MCF 10A (cell line): ENCODE data around the gene JAKMIP2. TPM values are rescaled to one million over a fixed set of nuclear protein-coding genes. Genes with fewer than 3 reads are reported as not detected.

ENCODE experiments used
- BruUV-seq: library from RNA; stranded (reverse); fragments of 400-500 nt; replicated peaks from 2 replicates; lab custom pipeline; 2021; lab: Mats Ljungman, UMichigan
- CTCF ChIA-PET: fragments of 300-600 bp; sonication (Branson Sonifier 250); formaldehyde crosslinking; extraction: SDS; loops from one replicate; lab custom pipeline; 2021; ENCODE audit warnings: antibody characterized with exemption, inconsistent platforms; lab: Yijun Ruan, JAX
- POLR2A ChIA-PET: fragments of 300-600, 350-650 bp; sonication (Branson Sonifier 250); formaldehyde crosslinking; extraction: SDS; loops from one replicate; lab custom pipeline; 2020; ENCODE audit warnings: antibody characterized with exemption, inconsistent platforms; lab: Yijun Ruan, JAX
- DNase-seq: peaks from one replicate; pipeline ENCODE4 v3.0.0-alpha.2; 2018; ENCODE audit not compliant: unreplicated experiment
- H3K27ac Mint-ChIP-seq: one replicate; pipeline ENCODE4 v1.8.0; 2022; ENCODE audit warnings: mild to moderate bottlenecking, low read depth, mixed read lengths; ENCODE audit not compliant: unreplicated experiment
- H3K27me3 Mint-ChIP-seq: one replicate; pipeline ENCODE4 v1.8.0; 2022; ENCODE audit warnings: mixed read lengths; ENCODE audit not compliant: insufficient read depth, unreplicated experiment
- H3K36me3 Mint-ChIP-seq: one replicate; pipeline ENCODE4 v1.8.0; 2022; ENCODE audit warnings: mild to moderate bottlenecking, moderate library complexity, mixed read lengths; ENCODE audit not compliant: insufficient read depth, unreplicated experiment
- H3K4me1 Mint-ChIP-seq: one replicate; pipeline ENCODE4 v1.8.0; 2022; ENCODE audit warnings: mixed read lengths; ENCODE audit not compliant: insufficient read depth, unreplicated experiment
- H3K4me3 Mint-ChIP-seq: one replicate; pipeline ENCODE4 v1.8.0; 2022; ENCODE audit warnings: mild to moderate bottlenecking, moderate library complexity, mixed read lengths; ENCODE audit not compliant: unreplicated experiment
- H3K9me3 Mint-ChIP-seq: one replicate; pipeline ENCODE4 v1.8.0; 2022; ENCODE audit warnings: mixed read lengths; ENCODE audit not compliant: unreplicated experiment
- CTCF ChIP-seq: fragments of 200-600 bp; IDR thresholded peaks from one replicate; pipeline ENCODE4 v1.8.0; 2022; ENCODE audit warnings: antibody characterized with exemption, mild to moderate bottlenecking; ENCODE audit not compliant: unreplicated experiment
- intact Hi-C: fragments of 100-400 bp; cut with micrococcal nuclease; formaldehyde crosslinking; loops from 2 replicates; pipeline ENCODE4 v1.14.1; 2022
- total RNA-seq: library from RNA; stranded (reverse); gene quantifications from 2 replicates; pipeline ENCODE4 v1.2.3, GENCODE V29; 2022

Gene JAKMIP2
- total RNA-seq, 1 experiment from 2014 or later, result not detected

DNA sequence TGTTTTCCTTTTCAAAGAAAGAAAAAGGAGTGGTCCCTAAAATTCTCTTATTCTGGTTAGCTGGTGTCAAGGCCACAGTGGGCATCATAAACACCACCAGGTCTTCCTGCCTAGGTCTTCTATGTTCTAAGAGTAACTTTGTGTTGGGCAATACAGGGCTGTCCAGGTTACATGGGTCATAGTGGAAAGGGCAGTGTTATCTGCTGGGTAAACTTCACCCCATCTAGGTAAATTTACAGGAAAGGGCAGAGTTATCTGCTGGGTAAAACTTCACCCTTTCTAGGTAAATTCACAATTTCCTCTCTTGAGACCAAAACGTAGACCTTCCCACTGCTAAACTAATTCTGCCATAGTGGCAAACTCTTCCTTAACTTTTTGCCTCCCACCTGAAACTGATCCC is 18.9 kb upstream of the JAKMIP2 start:
- no TSS peak for BruUV-seq
- intact Hi-C loops, result no loop called here
- Mint-ChIP-seq H3K36me3 (no peaks in the 10 kb centered on the region), H3K27ac (no peak overlapping the region), H3K4me1 (peaks cover 12% of the 10 kb centered on the region), H3K9me3 (no peaks in the 10 kb centered on the region), H3K27me3 (peaks cover 38% of the 10 kb centered on the region), H3K4me3 (no peak overlapping the region)
- no peak for DNase-seq
- POLR2A ChIA-PET, result interaction anchor here (0.6 kb wide), 1 partner anchor 46 kb away, joined by 3 read pairs; no protein-coding TSS in a partner anchor
- CTCF ChIA-PET, result interaction anchor here (0.7 to 1.7 kb wide), 2 partner anchors 21 to 22 kb away, joined by 3 to 6 read pairs; no protein-coding TSS in a partner anchor
- no peak for TF ChIP-seq CTCF

GRCh38 chr5:147800491-147800890 is 18.0 kb upstream of the JAKMIP2 start:
- Mint-ChIP-seq H3K27ac (no peak overlapping the region), H3K4me1 (peaks cover 12% of the 10 kb centered on the region), H3K4me3 (no peak overlapping the region), H3K36me3 (no peaks in the 10 kb centered on the region), H3K9me3 (no peaks in the 10 kb centered on the region), H3K27me3 (peaks cover 38% of the 10 kb centered on the region)
- no peak for DNase-seq
- intact Hi-C loops, result no loop called here
- POLR2A ChIA-PET, result no interaction called here
- BruUV-seq, result no TSS peak
- no peak for TF ChIP-seq CTCF
- CTCF ChIA-PET, result no interaction called here

DNA sequence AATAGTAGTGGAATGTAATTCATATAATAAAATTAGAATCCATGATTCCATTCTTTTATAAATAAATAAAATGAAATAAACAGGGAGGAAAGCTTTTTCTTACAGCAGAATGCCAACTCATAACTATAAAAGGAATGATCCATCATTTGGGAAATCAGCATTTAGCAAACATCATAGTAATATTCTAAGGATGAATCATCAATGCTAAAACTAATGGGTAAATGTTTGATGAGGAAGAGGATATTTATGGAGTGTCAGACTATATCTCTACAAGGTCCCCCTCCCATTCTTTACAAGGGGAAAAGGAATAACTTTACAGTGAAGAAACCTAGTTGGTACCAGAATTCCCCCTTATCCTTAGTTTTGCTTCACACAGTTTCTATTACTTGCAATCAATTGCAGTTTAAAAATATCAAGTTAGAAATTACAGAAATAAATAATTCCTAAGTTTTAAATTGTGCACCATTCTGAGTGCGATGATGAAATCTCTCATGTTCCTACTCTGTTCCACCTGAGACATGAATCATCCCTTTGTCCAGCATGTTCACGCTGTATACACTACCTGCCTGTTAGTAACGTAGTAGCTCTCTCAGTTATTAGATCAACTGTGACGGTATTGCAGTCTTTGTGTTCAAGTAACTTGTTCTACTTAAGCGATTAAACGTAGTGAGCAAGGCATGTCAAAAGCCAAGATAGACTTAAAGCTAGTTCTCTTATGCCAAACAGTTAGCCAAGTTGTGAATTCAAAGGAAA is 14.2 kb upstream of the JAKMIP2 start:
- Mint-ChIP-seq H3K9me3 (no peaks in the 10 kb centered on the region), H3K4me3 (peak overlapping the region; percentile 46), H3K4me1 (peaks cover 6% of the 10 kb centered on the region), H3K36me3 (no peaks in the 10 kb centered on the region), H3K27me3 (peaks cover 23% of the 10 kb centered on the region), H3K27ac (no peak overlapping the region)
- peak; percentile 65 for DNase-seq
- no TSS peak for BruUV-seq
- intact Hi-C loops, result no loop called here
- TF ChIP-seq CTCF, result no peak
- POLR2A ChIA-PET, result interaction anchor here (0.5 to 0.6 kb wide), 3 partner anchors 25 to 142 kb away, joined by 3 read pairs; no protein-coding TSS in a partner anchor
- CTCF ChIA-PET, result interaction anchor here (0.6 to 1.4 kb wide), 7 partner anchors 9 to 944 kb away, joined by 3 to 6 read pairs (median 3); no protein-coding TSS in a partner anchor

DNA sequence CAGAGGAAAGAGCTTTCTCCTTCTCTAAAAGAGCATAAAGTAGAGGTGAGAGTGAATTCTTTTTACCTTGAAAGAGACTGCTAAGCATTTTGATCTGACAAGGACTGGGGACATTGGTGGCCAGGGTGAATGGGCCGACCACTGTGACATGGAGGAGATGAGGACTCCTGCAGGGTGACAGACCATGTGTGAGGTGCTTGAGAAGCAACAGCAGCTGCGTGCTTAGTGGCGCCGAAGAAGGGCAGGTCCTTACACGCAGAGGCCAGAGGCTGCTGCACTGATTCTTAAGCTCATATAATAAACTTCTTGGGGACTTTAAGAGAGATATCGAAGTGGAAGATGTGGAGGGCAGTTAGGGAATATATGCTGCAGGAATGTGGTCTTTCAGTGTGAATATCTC is 8.7 kb upstream of the JAKMIP2 start:
- Mint-ChIP-seq H3K4me1 (no peaks in the 10 kb centered on the region), H3K36me3 (no peaks in the 10 kb centered on the region), H3K27ac (no peak overlapping the region), H3K27me3 (no peaks in the 10 kb centered on the region), H3K9me3 (no peaks in the 10 kb centered on the region), H3K4me3 (no peak overlapping the region)
- ChIA-PET POLR2A (no interaction called here), CTCF (interaction anchor here (1.0 to 1.5 kb wide), 2 partner anchors 18 to 32 kb away, joined by 3 to 7 read pairs; no protein-coding TSS in a partner anchor)
- no peak for TF ChIP-seq CTCF
- intact Hi-C loops, result no loop called here
- BruUV-seq, result no TSS peak
- no peak for DNase-seq
